ENCODE measurements around the gene SPATA31A7. TPM values are rescaled to one million over a fixed set of nuclear protein-coding genes. Genes with fewer than 3 reads are reported as not detected.
"Not testable (repeated sequence)": the region's sequence is repeated elsewhere in the genome, so short reads cannot be mapped to it uniquely, and the experiment has no call there.

Gene SPATA31A7
- not detected for polyA plus RNA-seq

DNA sequence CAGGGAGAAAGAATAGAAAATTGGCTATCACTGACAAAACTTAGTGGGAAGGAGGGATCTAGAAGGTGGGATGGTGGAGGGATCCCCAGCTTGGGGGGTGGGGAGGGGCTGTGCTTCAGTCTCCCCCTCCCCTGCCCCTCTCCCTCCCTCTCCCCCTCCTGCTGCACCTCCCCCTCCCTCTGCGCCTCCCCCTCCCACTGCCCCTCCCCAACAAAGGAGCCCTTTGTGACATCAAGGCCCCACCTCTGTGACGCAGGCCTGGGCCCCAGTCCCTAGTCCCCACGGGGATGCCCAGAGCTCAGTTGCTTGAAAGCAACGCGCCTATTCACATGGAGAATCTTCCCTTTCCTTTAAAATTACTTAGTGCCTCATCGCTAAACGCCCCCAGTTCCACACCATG is at the start of gene SPATA31A7:
SPATA31A7 (plus strand) TSS at position 301 of the 400 bp plus-strand sequence; CDS start at position 330, 29 bp downstream.
- not testable (repeated sequence) for H3K27ac ChIP-seq (ENCODE audit: low read depth, low read length)
- WGBS, 3 donors: no CpG with 5 or more reads among the region's 7 CpGs

DNA sequence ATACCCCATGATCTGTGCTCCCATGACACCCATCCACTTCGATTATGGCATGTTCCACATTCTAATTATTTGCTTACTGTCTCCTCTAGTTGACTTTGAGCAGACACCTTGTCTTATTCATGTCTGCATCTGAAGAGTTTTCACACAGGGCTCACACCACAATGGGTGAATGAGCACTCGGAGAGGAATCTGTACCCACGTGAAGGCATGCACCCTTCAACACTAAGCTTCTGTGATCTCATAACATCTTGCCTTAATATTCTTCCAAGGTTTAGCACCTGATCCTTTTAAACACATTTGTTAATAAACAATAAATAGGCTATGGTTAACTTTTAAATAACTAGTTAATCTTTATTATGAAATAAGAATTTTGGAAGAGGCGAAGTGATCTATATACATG is 36.6 kb downstream of the SPATA31A7 start:
- 89 to 100% (median 95%) methylated on average over 1 to 3 of the region's 4 CpGs for WGBS, 3 donors

More for the DNA sequence above, 36.6 kb downstream of the SPATA31A7 start:
- not testable (repeated sequence) for H3K27ac ChIP-seq (ENCODE audit: low read depth, low read length)
